Fibroblast of skin of left quadriceps (primary cell): Measurements from ENCODE around the gene SEMA6A.

ENCODE experiments used
- DNase-seq, 2 experiments: peaks; one replicate each; pipeline ENCODE4 v3.0.0-alpha.2; 2013; ENCODE audit warnings: low read depth in 2 of 2

The SEMA6A gene

DNA sequence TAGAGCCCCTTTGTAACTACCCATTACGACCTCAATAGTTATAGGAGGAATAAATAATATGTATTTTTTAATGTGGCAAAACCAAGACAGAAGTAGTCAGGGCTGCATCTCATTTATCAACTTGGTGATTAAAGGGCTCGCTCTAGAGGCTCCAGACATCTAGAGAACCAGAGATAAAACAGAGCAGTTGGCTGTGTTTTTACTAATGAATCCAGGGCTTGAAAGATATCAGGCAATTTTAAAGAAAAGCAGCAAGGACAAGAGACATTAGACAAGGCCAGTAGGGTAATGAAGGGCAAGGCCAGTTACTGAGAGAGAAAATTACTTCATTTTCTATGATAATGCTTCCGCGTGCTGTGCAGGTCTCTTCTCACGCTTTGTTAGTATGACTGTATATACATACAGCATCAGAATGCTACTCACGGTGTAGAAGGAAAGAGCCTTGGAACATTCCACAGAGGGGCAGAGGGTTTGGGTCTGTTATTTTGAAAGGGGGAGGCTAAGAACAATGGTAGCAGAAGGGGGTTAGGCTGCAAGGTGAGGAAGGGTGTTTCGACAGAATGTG, 110.4 kb downstream of the SEMA6A start:
- no peak for DNase-seq

DNA sequence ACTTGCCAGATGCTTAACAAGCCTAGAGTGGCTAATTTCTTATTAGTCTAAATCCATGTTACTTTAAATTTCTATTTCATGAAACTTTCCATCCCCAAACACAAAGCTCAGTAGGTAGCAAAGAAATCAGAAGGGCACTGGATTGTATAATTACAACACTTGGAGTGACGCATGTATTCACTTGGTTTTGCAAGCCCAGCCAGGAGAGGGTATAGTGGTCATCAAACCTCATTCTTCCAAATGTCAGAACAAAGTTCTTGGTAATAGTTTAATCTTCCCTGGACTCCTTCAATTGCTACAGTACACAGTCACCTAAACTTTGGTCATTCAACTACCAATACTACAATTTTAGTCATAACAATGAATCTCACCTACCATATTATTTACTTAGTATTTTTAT, 112.1 kb downstream of the SEMA6A start:
- no peak for DNase-seq

DNA sequence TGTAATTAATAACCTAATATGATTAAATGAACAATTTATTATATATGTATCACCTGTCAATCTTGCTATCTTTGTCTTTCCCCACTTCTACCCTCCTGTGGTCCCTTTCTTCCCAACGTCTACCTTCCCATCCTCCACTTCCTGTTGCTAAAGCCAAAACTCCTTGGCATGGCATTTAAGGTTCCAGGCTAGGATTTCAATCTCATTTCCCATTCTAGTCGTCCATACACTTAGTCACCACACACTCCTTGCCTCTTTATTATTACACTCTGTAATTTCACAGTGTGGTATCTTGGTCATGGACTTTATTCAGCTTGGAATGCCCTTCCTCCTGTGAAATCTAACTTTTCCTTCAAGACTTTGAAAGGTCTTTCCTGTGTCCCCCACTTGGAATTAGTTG, 115.3 kb downstream of the SEMA6A start:
- no peak for DNase-seq

- no peak for DNase-seq
Observed at GRCh38 chr5:116457062-116457461, 117.6 kb downstream of the SEMA6A start.

DNA sequence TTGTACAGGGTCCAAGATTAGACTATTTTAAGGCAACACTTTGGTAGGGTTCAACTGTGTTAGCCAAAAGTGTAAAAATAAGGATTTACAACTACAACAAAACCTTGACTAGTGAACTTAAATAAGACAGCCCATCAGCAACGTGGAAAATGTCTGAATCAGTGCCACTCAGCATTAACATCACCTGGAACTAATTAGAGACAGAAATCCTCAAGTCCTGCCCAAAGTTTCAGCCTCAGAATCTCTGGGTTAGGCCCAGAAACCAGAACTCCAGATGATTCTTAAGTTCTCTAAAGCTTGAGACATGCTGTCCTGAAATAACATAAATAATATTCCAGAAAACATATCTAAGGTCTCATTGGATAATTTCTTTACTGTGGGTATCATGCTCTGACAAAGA, 118.6 kb downstream of the SEMA6A start:
- DNase-seq: peak in 1 of 2 experiments; percentile 24

- DNase-seq: peak in 1 of 2 experiments; percentile 15
Observed at GRCh38 chr5:116455061-116455460, 119.6 kb downstream of the SEMA6A start.

GRCh38 chr5:116454417-116454927, 120.2 kb downstream of the SEMA6A start:
- peak; percentile 91 to 92 for DNase-seq

- no peak for DNase-seq
Observed at GRCh38 chr5:116453988-116454411, 120.6 kb downstream of the SEMA6A start.

GRCh38 chr5:116452774-116453368, 121.8 kb downstream of the SEMA6A start:
- no peak for DNase-seq

- no peak for DNase-seq
Observed at GRCh38 chr5:116451905-116452450, 122.6 kb downstream of the SEMA6A start.

DNA sequence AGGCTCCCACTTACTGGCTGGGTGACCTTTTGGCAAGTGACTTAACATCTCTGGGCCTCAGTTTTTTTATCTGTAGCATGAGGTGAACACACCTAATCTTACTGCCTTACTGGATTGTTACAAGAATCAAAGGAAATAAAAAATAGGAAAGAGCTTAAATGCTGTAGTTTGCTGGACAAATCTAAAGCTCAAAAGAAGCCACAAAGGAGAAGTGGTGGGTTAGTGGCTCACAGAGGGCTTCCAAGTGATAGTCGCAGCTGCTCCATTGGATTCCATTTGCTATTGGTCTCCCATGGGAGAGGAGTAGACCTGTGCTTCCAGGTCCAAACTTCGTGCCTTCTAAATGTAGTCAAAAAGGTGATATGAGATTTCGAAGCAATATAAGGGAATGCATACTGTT, 123.6 kb downstream of the SEMA6A start:
- no peak for DNase-seq

DNA sequence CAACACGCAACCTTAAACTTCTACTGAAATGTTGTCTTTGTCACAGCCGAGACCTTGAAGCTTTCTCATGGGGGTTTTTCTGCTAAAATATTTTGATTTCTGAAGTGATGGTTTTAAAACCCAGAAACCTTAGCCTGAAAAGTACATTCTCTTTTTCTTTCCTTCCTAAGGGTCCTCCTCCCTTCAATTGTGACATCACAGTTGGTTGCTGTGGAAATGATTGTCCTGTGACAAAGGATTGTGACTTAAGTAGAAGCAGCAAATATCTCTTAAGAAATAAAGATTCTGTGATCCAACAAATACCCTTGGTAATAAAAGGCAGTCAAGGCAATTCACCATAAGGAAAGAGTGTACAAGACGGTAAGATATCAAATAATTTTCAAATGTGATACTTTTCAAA, 125.2 kb downstream of the SEMA6A start:
- DNase-seq: no peak

- no peak for DNase-seq
Observed at GRCh38 chr5:116448870-116449427, 125.7 kb downstream of the SEMA6A start.

DNA sequence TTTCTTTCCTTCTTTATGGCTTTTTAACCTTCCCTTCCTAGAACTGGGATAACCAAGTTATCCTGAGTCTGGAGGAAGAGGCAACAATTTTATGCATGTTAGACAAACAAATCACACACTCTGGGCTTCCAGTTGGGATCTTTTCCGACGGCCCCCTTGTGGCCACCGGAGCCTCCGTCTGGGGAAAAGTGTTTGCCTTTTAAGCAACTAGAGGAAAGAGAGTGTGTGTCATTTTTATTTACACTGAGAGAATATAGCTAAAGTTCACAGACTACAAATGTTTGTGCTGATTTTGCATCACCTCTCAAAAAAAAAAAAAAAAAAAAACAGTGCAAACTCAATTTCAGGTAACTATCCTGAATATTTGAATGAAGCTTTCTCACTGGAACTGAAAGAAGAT, 126.2 kb downstream of the SEMA6A start:
- no peak for DNase-seq

DNA sequence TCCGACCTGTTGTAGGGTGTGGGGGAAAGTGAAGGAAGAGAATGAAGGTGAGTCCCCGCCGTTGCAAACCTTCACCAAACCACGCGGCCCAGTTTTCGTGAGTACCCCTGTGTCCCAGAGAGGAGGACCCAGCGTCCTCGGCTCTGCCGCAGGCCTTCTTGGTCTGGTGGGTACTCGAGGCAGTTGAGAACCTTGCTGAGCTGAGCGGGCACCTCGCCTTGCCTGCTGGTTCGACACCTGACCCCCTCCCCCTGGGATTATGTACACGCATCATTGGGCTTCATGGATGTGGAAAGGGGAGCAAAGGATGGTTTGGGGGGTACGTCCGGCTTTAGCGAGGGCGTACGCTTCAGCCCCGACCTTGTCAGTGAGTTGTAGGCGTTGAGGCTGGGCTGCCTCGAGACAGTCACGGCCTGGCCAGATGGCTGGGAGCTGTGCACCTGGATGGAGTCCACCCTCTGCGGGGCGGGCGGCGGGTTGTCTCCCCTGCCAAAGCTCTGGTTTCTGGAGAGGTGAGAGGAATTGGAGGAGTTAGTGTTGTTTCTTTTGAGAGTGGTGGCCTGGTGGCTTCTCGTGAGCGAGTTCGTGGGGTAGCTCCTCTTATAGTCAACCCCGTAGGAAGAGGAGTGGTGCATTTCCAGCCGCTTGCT, 128.1 kb downstream of the SEMA6A start:
- no peak for DNase-seq

DNA sequence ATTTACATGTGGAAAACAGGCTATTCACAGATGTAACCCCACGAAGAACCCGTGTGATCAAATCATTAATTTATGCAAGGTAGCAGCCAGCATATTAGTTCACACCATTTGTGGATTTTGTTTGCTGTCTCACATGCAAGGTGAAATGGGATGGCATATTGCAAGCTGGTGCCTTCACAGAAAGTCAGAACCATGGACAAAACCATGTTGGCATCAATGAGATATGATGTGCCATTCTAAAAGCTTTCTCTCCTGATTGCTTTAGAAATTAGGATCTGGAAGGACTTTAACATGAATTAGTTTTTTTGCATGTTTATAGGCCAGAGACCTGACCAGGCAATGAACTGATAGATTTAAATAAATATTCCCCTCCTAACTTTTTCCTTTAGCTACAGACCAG, 129.3 kb downstream of the SEMA6A start:
- no peak for DNase-seq

DNA sequence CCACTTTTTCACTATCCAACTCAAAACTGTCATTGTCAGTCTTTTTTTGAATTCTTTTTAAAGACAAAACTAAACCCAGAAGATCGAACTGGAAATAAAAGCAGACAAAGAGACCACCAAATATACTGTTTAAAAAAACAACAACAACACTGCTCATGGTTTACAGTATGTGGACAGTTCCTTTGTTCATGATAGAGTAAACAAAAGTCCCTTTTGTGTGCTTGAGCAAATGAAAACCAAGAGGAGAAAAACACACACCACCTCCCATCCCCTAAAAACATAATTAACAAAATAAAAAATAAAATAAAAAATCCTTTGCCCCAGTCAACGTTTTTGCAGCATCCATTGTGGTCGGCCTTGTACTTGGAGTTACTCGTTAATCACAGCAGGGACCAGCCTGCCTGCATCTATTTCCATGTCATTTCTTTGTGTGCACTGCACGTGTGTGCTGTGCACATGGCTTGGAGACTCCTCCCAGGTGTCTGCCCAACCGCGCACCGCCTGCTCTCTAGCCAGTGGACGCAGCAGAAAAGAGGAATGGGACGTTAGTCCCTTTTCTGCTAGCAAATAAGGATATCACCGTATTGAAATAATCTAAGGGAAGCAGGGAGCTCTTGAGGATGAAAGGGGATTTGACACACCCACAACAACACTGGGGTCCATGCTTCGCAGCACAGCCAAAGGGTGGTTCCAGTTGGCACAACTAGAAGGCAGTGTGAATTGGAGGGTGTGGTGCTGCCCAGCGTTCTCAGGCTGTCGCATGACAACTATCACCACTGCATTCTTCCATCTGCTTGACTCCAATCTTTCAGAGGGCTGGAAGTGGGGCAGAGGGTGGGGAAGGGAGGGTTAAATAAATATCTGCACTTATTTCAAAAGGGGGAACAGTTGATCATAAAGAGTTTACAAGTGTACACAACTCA, 130.0 kb downstream of the SEMA6A start:
- no peak for DNase-seq

DNA sequence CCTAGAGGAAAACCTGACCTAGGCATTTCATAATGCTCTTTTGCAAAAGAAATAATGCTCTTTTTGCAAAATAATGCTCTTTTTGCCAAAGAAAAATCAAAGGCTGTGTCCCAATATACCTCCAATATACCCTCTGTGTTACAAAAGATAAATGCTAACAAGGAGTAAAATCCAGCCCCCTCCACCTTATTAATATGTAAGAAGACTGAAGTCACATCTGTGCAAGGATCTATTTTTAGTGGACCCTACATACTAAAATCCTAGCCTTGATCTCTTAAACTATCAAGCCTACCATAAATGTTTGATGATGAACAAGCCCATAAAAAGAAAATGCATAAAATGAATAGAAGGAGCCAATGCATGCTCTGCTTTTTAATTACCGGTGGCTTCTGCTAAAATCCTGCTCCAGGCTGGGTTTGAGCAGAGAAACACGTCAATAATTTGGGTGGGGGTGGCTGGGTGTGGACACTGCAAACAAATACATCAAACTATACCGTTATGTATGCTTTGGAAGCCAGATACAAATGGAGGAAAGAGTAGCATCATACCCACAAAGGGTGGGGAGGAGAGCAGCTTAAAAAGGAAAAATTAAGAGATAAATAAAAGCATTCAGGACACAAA, 131.6 kb downstream of the SEMA6A start:
- DNase-seq: no peak

DNA sequence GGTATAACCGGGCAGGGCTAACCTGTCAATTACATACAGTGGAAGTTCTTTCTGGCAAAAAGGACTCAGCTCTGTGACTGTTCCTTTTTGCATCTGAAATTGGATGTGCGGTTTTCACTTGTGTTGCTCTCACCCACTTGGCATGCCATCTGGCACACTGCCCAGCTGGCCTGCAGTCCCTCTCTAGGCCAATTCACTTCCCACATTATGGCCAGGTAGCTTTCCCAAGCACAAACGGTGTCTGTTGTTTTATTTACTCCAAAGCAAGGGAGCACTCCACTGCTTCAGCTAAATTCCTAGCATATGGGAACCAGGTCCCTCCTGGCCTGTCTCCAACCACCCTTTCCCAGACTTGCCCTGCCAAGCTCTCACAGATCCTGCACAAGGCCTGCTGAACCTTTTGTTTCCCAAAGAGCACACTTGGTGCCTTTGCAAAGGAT, 132.5 kb downstream of the SEMA6A start:
- no peak for DNase-seq

GRCh38 chr5:116441223-116441622, 133.4 kb downstream of the SEMA6A start:
- no peak for DNase-seq

GRCh38 chr5:116440457-116441001, 134.1 kb downstream of the SEMA6A start:
- DNase-seq: no peak
